IMR-90 (cell line): ENCODE measurements around the gene GRB2. TPM values are rescaled to one million over a fixed set of nuclear protein-coding genes. Genes with fewer than 3 reads are reported as not detected.

Experiments
- ATAC-seq: fragments of 200-7000 bp; cut with Tn5 transposase; 2 replicates; pipeline ENCODE4 v1.9.1; 2020; ENCODE audit warnings: low read depth, mild to moderate bottlenecking, moderate library complexity
- BruUV-seq: library from RNA; stranded (reverse); fragments of 400-500 nt; replicated peaks from 2 replicates; lab custom pipeline; 2021; lab: Mats Ljungman, UMichigan
- CTCF ChIA-PET: fragments of 300-600 bp; formaldehyde crosslinking; extraction: SDS; loops from one replicate; lab custom pipeline; 2021; ENCODE audit warnings: antibody characterized with exemption; lab: Yijun Ruan, JAX
- POLR2A ChIA-PET: fragments of 300-600 bp; sonication (Branson Sonifier 250); formaldehyde crosslinking; loops from one replicate; lab custom pipeline; 2022; ENCODE audit warnings: antibody characterized with exemption; ENCODE audit not compliant: unreplicated experiment; lab: Charles Lee
- DNase-seq: peaks from one replicate; pipeline ENCODE4 v3.0.0; 2013
- H2AFZ ChIP-seq: replicated peaks from 2 replicates; pipeline ENCODE3; 2013; ENCODE audit warnings: low read length, mild to moderate bottlenecking; ENCODE audit not compliant: poor library complexity
- H2AK5ac ChIP-seq: 2 replicates; pipeline ENCODE4 v1.6.1; 2013; ENCODE audit warnings: low read depth, low read length, inconsistent platforms
- H2AK9ac ChIP-seq: replicated peaks from 2 replicates; pipeline ENCODE3; 2013; ENCODE audit warnings: mild to moderate bottlenecking, low read depth, low read length, moderate library complexity; ENCODE audit not compliant: poor library complexity
- H2BK120ac ChIP-seq: 2 replicates; pipeline ENCODE4 v1.6.1; 2013; ENCODE audit warnings: low read depth, low read length, inconsistent platforms
- H2BK15ac ChIP-seq: 3 replicates; pipeline ENCODE4 v1.6.1; 2013; ENCODE audit warnings: low read depth, low read length, inconsistent platforms
- H2BK20ac ChIP-seq: 2 replicates; pipeline ENCODE4 v1.6.1; 2013; ENCODE audit warnings: low read depth, mild to moderate bottlenecking, inconsistent platforms, low read length, moderate library complexity
- H2BK5ac ChIP-seq: 2 replicates; pipeline ENCODE4 v1.6.1; 2013; ENCODE audit warnings: mild to moderate bottlenecking, low read depth, low read length, inconsistent platforms; ENCODE audit not compliant: poor library complexity, severe bottlenecking
- H3K14ac ChIP-seq: replicated peaks from 2 replicates; pipeline ENCODE4 v1.6.1; 2013; ENCODE audit warnings: low read depth, low read length, inconsistent platforms
- H3K18ac ChIP-seq: 2 replicates; pipeline ENCODE4 v1.6.1; 2013; ENCODE audit warnings: low read depth, low read length, control low read depth
- H3K23ac ChIP-seq: 2 replicates; pipeline ENCODE4 v1.6.1; 2013; ENCODE audit warnings: low read depth, low read length, inconsistent platforms
- H3K27ac ChIP-seq: 2 replicates; pipeline ENCODE4 v1.5.1; 2013; ENCODE audit warnings: mild to moderate bottlenecking, control low read depth, low read length; ENCODE audit not compliant: insufficient read depth
- H3K27me3 ChIP-seq: 2 replicates; pipeline ENCODE4 v1.6.1; 2013; ENCODE audit warnings: low read length; ENCODE audit not compliant: control insufficient read depth, insufficient read depth
- H3K36me3 ChIP-seq: 2 replicates; pipeline ENCODE4 v1.6.1; 2013; ENCODE audit warnings: low read length, mixed read lengths; ENCODE audit not compliant: control insufficient read depth, insufficient read depth
- H3K4ac ChIP-seq: 2 replicates; pipeline ENCODE4 v1.6.1; 2013; ENCODE audit warnings: low read depth, low read length, inconsistent platforms
- H3K4me1 ChIP-seq: 2 replicates; pipeline ENCODE4 v1.6.1; 2013; ENCODE audit warnings: low read length, mixed read lengths; ENCODE audit not compliant: control insufficient read depth, insufficient read depth
- H3K4me2 ChIP-seq: 2 replicates; pipeline ENCODE4 v1.6.1; 2013; ENCODE audit warnings: low read depth, mild to moderate bottlenecking, control low read depth, low read length, moderate library complexity
- H3K4me3 ChIP-seq: 2 replicates; pipeline ENCODE4 v1.5.1; 2013; ENCODE audit warnings: low read depth, mild to moderate bottlenecking, control low read depth, low read length, moderate library complexity; ENCODE audit not compliant: insufficient read depth
- H3K56ac ChIP-seq: 2 replicates; pipeline ENCODE4 v1.6.1; 2013; ENCODE audit warnings: low read length, inconsistent platforms; ENCODE audit not compliant: insufficient read depth; ENCODE audit errors: extremely low read depth
- H3K79me1 ChIP-seq, 2 experiments: 2 replicates each; pipeline ENCODE4 v1.6.1; 2013; ENCODE audit warnings: low read length in 2 of 2, inconsistent platforms in 1 of 2, low read depth in 1 of 2
- H3K9ac ChIP-seq: 2 replicates; pipeline ENCODE4 v1.6.1; 2013; ENCODE audit warnings: low read depth, low read length, control low read depth
- H3K9me1 ChIP-seq: 2 replicates; pipeline ENCODE4 v1.6.1; 2013; ENCODE audit warnings: low read length, inconsistent platforms; ENCODE audit not compliant: insufficient read depth
- H3K9me3 ChIP-seq: 2 replicates; pipeline ENCODE4 v1.6.1; 2013; ENCODE audit warnings: low read length; ENCODE audit not compliant: control insufficient read depth, insufficient read depth
- H4K20me1 ChIP-seq: 2 replicates; pipeline ENCODE4 v1.6.1; 2013; ENCODE audit warnings: low read length, inconsistent platforms; ENCODE audit not compliant: insufficient read depth
- H4K5ac ChIP-seq: 2 replicates; pipeline ENCODE4 v1.6.1; 2013; ENCODE audit warnings: mild to moderate bottlenecking, low read depth, low read length, control low read depth
- H4K8ac ChIP-seq, 2 experiments: 2 replicates each; pipeline ENCODE4 v1.6.1; 2013; ENCODE audit warnings: low read depth in 2 of 2, low read length in 2 of 2, control low read depth in 1 of 2, inconsistent platforms in 1 of 2
- H4K91ac ChIP-seq: 2 replicates; pipeline ENCODE4 v1.6.1; 2013; ENCODE audit warnings: low read depth, low read length, inconsistent platforms; ENCODE audit not compliant: insufficient read depth
- CEBPB ChIP-seq: IDR thresholded peaks from 2 replicates; pipeline ENCODE4 v1.6.1; 2012; ENCODE audit warnings: low read depth, low read length, improper control_type of control experiment
- ELK1 ChIP-seq: fragments of 150-350 bp; IDR thresholded peaks from 2 replicates; pipeline ENCODE4 v1.6.1; 2016; ENCODE audit warnings: low read depth, mild to moderate bottlenecking, low read length, moderate library complexity, borderline replicate concordance
- MAFK ChIP-seq: IDR thresholded peaks from 2 replicates; pipeline ENCODE4 v1.6.1; 2012; ENCODE audit warnings: low read depth, low read length, improper control_type of control experiment
- MAZ ChIP-seq: IDR thresholded peaks from 2 replicates; pipeline ENCODE4 v1.6.1; 2012; ENCODE audit warnings: low read depth, mild to moderate bottlenecking, low read length, improper control_type of control experiment, moderate library complexity, borderline replicate concordance
- MXI1 ChIP-seq: IDR thresholded peaks from 2 replicates; pipeline ENCODE4 v1.6.1; 2012; ENCODE audit warnings: low read depth, mild to moderate bottlenecking, low read length, moderate library complexity, borderline replicate concordance
- NFE2L2 ChIP-seq: fragments of 150-350 bp; IDR thresholded peaks from 2 replicates; pipeline ENCODE4 v1.6.1; 2016; ENCODE audit warnings: low read depth, mild to moderate bottlenecking, low read length
- POLR2A ChIP-seq: IDR thresholded peaks from 2 replicates; pipeline ENCODE4 v1.6.1; 2012; ENCODE audit warnings: mild to moderate bottlenecking, low read depth, low read length
- RAD21 ChIP-seq: IDR thresholded peaks from 2 replicates; pipeline ENCODE4 v1.6.1; 2012; ENCODE audit warnings: low read length, improper control_type of control experiment
- RCOR1 ChIP-seq: IDR thresholded peaks from 2 replicates; pipeline ENCODE4 v1.6.1; 2012; ENCODE audit warnings: mild to moderate bottlenecking, low read length, improper control_type of control experiment; ENCODE audit not compliant: insufficient replicate concordance
- RFX5 ChIP-seq: IDR thresholded peaks from 2 replicates; pipeline ENCODE4 v1.8.0; 2012; ENCODE audit warnings: low read depth, mild to moderate bottlenecking, low read length, moderate library complexity
- SMC3 ChIP-seq: fragments of 150-350 bp; IDR thresholded peaks from 2 replicates; pipeline ENCODE4 v1.6.1; 2016; ENCODE audit warnings: low read depth, mild to moderate bottlenecking, antibody characterized with exemption, low read length, moderate library complexity
- USF2 ChIP-seq: fragments of 150-350 bp; IDR thresholded peaks from 2 replicates; pipeline ENCODE4 v1.6.1; 2017; ENCODE audit warnings: mild to moderate bottlenecking, antibody characterized with exemption, low read length, low read depth
- WGBS, 2 experiments: methylation state at CpG; one replicate each; pipeline versions ENCODE4 v1.1.5 to v1.1.7; 2013; ENCODE audit warnings: missing lambda C conversion rate in 2 of 2; ENCODE audit not compliant: insufficient read length in 1 of 2; ENCODE audit errors: extremely low coverage in 2 of 2; 5-methylcytosine and 5-hydroxymethylcytosine counted together
- dilution Hi-C: fragments of 300-500 bp; cut with HindIII; formaldehyde crosslinking; loops from one replicate; pipeline ENCODE4 v1.14.3; 2018; ENCODE audit warnings: low sequenced_read_pairs; ENCODE audit not compliant: unreplicated experiment
- in situ Hi-C: fragments of 300-500 bp; cut with MboI; formaldehyde crosslinking; loops from 3 replicates; pipeline ENCODE4 v1.14.3; 2019; ENCODE audit warnings: low sequenced_read_pairs, inconsistent platforms, mixed read lengths
- intact Hi-C: fragments of 100-400 bp; cut with micrococcal nuclease; formaldehyde crosslinking; loops from 2 replicates; pipeline ENCODE4 v1.10.0; 2022
- polyA plus RNA-seq, 3 experiments: library from polyadenylated mRNA; depleted of rRNA; stranded (reverse); fragments of >200 nt; gene quantifications; 2 replicates each; pipeline ENCODE4 v1.2.3, GENCODE V29; 2012; ENCODE audit warnings: low replicate concordance in 1 of 3
- total RNA-seq: library from RNA; depleted of rRNA; stranded (reverse); fragments of >200 nt; gene quantifications from 2 replicates; pipeline ENCODE4 v1.2.3, GENCODE V29; 2012

The GRB2 gene
- total and polyA plus RNA-seq, 2 of the 4 experiments (the other 2 are of a cell fraction), result 49.3 to 62.1 TPM

GRCh38 chr17:75319904-75320691 lies 85.4 kb downstream of the GRB2 start (continued):
- no peak for TF ChIP-seq USF2
- no peak for TF ChIP-seq CEBPB

DNA sequence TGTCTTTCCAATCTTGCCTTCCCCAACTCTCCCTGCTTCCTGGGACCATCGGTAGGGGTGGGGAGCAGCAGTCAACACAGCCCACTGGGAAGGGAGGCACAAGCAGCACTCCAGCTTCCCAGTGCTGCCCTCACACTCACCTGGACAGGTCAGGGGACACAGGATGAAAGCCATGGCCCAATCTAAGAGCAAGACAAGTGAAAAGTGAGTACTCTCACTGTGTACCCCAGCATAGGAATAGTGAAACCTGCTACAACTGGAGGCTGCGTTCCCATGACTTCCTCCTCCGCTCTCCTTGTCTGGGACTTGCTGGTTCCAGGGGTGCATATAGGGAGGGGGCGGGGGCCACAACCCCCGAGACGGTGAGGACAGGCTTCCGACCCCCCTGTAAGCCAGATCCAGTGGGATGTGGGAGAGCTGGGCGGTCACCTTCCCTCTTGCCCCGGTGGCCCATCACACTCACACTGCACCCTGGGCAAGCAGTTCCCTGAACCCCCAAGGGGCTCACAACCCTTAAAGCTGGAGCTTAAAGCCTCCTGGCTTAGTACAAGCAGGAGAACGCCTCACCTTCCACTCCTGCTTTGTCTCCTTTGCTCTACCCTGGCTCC lies 86.8 kb downstream of the GRB2 start:
- H3K4me2 ChIP-seq, result no peak overlapping the region
- intact Hi-C loops, result no loop called here
- H2AK5ac ChIP-seq, result no peak overlapping the region
- H3K79me1 ChIP-seq, result peaks cover 3 to 36% of the 10 kb centered on the region in 2 experiments; a peak in 3 of 4 replicates
- dilution Hi-C loops, result no loop called here
- H3K4me1 ChIP-seq, result peaks cover 9% of the 10 kb centered on the region; the same call in 1 of the 2 replicates
- in situ Hi-C loops, result no loop called here
- no peak for ATAC-seq
- H3K27ac ChIP-seq, result no peak overlapping the region
- H4K5ac ChIP-seq, result no peak overlapping the region
- no peak overlapping the region for H2BK15ac ChIP-seq
- no peak overlapping the region for H2BK5ac ChIP-seq
- no peak for DNase-seq
- no peaks in the 10 kb centered on the region for H3K9me3 ChIP-seq
- H3K4me3 ChIP-seq, result no peak overlapping the region
- H3K9me1 ChIP-seq, result peaks cover 10% of the 10 kb centered on the region
- H4K91ac ChIP-seq, result no peak overlapping the region
- ChIA-PET CTCF (interaction anchor here (1.1 to 1.2 kb wide), 2 partner anchors 9 to 12 kb away, joined by 3 read pairs; no protein-coding TSS in a partner anchor), POLR2A (no interaction called here)
- no peak overlapping the region for H3K23ac ChIP-seq
- WGBS, 2 experiments, result no CpG with 5 or more reads among the region's 10 CpGs
- no peak overlapping the region for H3K4ac ChIP-seq
- H3K36me3 ChIP-seq, result peaks cover 31% of the 10 kb centered on the region
- H3K56ac ChIP-seq, result no peak overlapping the region
- no peak overlapping the region for H3K9ac ChIP-seq
- H2AK9ac ChIP-seq, result no peak overlapping the region
- H4K20me1 ChIP-seq, result peaks cover 14% of the 10 kb centered on the region; the same call in 1 of the 2 replicates
- H4K8ac ChIP-seq, result no peak overlapping the region
- no TSS peak for BruUV-seq
- no peaks in the 10 kb centered on the region for H3K27me3 ChIP-seq
- no peak overlapping the region for H2AFZ ChIP-seq
- H2BK20ac ChIP-seq, result no peak overlapping the region
- no peak overlapping the region for H3K18ac ChIP-seq
- no peak overlapping the region for H2BK120ac ChIP-seq
- H3K14ac ChIP-seq, result no peak overlapping the region
- TF ChIP-seq ELK1, result no peak
- no peak for TF ChIP-seq MAZ
- TF ChIP-seq MXI1, result no peak
- no peak for TF ChIP-seq RAD21
- no peak for TF ChIP-seq POLR2A
- no peak for TF ChIP-seq CEBPB
- TF ChIP-seq USF2, result no peak
- no peak for TF ChIP-seq RFX5
- TF ChIP-seq SMC3, result no peak
- TF ChIP-seq MAFK, result no peak
- TF ChIP-seq RCOR1, result no peak
- no peak for TF ChIP-seq NFE2L2
